Measurements from ENCODE around the gene GNRH2.

DNA sequence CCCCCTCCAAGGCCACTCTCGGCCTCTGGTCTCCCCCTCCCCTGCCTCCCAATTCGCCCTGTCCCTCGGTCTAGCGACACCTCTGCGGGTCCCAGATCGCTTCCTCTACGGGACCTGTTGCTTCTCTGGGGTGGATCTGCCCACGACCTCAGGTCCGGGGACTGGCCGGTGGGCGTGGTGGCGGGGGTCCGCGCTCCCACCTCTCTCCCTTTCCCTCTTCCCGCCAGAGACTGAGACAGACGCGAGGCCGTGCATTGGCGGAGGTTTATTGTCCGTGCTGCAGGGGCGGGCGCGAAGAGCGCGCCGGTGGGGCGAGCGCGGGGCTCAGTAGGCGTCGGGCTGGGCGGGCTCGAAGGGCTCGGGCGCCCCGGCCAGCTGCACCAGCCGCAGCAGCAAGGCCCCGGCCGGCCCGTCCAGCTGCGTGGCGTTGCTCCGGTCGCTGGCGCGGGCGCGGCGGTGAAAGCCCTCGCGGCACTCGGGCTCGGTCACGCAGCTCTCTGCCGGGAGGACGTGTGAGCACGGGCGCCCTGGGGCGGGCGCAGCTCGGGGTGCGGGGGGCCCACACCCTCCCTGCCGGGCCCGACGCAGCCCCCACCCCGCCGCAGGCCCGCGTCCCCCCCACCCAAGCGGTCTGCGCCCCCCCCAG is 39.0 kb downstream of the GNRH2 start:
- no peak for TF ChIP-seq EP300 (IDR thresholded peaks at IDR 0.05; ENCODE audit: borderline replicate concordance in 1 of 2, low read depth in 2 of 2, low read length in 2 of 2)
- TF ChIP-seq KDM1A (IDR thresholded peaks at IDR 0.05; ENCODE audit: borderline replicate concordance, low read length), result no peak
- TF ChIP-seq CREB1 (IDR thresholded peaks at IDR 0.05), result no peak
- no peak for TF ChIP-seq ATF3 (IDR thresholded peaks at IDR 0.05; ENCODE audit: insufficient read depth, low read depth, low read length)
- TF ChIP-seq CTCF (IDR thresholded peaks at IDR 0.05; ENCODE audit: control extremely low read depth in 1 of 3, insufficient read depth in 1 of 3, low read depth in 1 of 3, low read length in 3 of 3), result no peak

Data from H1 (cell line).